Activated CD8-positive, alpha-beta memory T cell treated with anti-CD3 and anti-CD28 coated beads, Interleukin-2, amount 10 ng/mL, durations not matched to agents 7 days and 5 days (primary cell): Measurements from ENCODE around the gene DDX49. TPM values are rescaled to one million over a fixed set of nuclear protein-coding genes. Genes with fewer than 3 reads are reported as not detected.

ENCODE experiments used
- ATAC-seq: fragments of 150-1000 bp; cut with Tn5 transposase; one replicate; pipeline ENCODE4 v1.10.0; 2021; ENCODE audit warnings: moderate library complexity
- CTCF ChIA-PET: fragments of 350-600 bp; sonication (Branson Sonifier 250); formaldehyde crosslinking; loops from one replicate; lab custom pipeline; 2021; ENCODE audit warnings: antibody characterized with exemption; lab: Charles Lee
- DNase-seq: peaks from one replicate; pipeline ENCODE4 v3.0.0-alpha.2; 2020
- H3K27ac Mint-ChIP-seq: one replicate; pipeline ENCODE4 v1.8.0; 2021; ENCODE audit warnings: mild to moderate bottlenecking, mixed read lengths
- H3K27me3 Mint-ChIP-seq: one replicate; pipeline ENCODE4 v1.8.0; 2021; ENCODE audit warnings: mixed read lengths
- H3K36me3 Mint-ChIP-seq: one replicate; pipeline ENCODE4 v1.8.0; 2021; ENCODE audit warnings: mild to moderate bottlenecking, mixed read lengths
- H3K4me1 Mint-ChIP-seq: one replicate; pipeline ENCODE4 v1.8.0; 2021; ENCODE audit warnings: mixed read lengths
- H3K4me3 Mint-ChIP-seq: one replicate; pipeline ENCODE4 v1.8.0; 2021; ENCODE audit warnings: mild to moderate bottlenecking, moderate library complexity, mixed read lengths
- H3K9me3 Mint-ChIP-seq: one replicate; pipeline ENCODE4 v1.8.0; 2022; ENCODE audit warnings: low read depth, mixed read lengths
- total RNA-seq, 2 experiments: library from RNA; stranded (reverse); gene quantifications; one replicate each; pipeline ENCODE4 v1.2.3, GENCODE V29; 2021

The DDX49 gene, protein sequence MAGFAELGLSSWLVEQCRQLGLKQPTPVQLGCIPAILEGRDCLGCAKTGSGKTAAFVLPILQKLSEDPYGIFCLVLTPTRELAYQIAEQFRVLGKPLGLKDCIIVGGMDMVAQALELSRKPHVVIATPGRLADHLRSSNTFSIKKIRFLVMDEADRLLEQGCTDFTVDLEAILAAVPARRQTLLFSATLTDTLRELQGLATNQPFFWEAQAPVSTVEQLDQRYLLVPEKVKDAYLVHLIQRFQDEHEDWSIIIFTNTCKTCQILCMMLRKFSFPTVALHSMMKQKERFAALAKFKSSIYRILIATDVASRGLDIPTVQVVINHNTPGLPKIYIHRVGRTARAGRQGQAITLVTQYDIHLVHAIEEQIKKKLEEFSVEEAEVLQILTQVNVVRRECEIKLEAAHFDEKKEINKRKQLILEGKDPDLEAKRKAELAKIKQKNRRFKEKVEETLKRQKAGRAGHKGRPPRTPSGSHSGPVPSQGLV
- total RNA-seq: 10 to 100 TPM; 48.2 to 56.4 TPM

DNA sequence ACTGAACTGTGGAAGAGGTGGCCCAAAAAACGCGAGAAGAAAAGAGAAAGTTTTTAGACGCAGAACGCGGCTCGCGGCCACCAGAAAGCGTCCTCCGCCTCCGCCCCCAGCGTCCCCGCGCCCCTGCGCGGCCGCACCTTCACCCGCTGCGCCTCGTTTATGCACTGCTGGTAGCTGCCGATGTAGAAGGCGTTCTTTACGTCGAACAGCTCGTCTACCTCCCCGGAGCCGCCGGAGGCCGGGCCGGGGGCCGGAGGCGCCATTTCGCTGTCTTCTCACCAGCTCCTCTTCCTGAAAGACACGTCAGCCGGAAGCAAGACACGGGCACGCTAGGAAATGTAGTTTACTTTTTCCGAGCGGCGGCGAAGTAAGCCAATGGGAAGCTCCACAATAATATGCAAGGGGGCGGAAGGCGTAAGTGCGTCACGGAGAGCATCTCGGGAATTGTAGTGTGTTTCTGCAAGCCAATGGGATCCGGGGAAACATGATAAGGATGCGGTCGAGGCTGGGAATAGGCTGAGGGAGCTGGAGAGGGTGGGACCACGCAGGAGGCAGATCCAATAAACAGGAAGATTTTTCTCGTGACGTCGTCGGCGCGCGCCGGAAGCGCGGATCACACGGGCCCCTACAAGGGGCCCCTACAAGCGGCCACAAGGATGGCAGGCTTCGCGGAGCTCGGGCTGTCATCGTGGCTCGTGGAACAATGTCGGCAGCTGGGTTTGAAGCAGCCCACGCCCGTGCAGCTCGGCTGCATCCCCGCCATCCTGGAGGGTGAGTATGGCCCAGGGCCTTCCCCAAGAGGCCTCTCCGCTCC, at the start of gene DDX49, which contains the start of gene COPE:
TSS of gene DDX49 (plus strand) at position 630 of the 814 bp plus-strand sequence. CDS start at position 657, 27 bp downstream.
TSS of gene COPE (minus strand) at position 302 of the 814 bp plus-strand sequence. CDS start at position 263, 39 bp downstream.
- H3K27ac Mint-ChIP-seq: peak within 1 kb of the TSS; percentile 91
- CTCF ChIA-PET: interaction anchor here (0.6 to 1.9 kb wide), 13 partner anchors 9 to 715 kb away, joined by 3 to 7 read pairs (median 3); partner anchors contain the start of genes REX1BD, UBA52 and UPF1
- H3K27me3 Mint-ChIP-seq: no peaks in the 10 kb centered on the region
- peak within 1 kb of the TSS; percentile 94 for H3K4me3 Mint-ChIP-seq
- H3K9me3 Mint-ChIP-seq: no peaks in the 10 kb centered on the region
- peaks cover 42% of the 10 kb centered on the region for H3K4me1 Mint-ChIP-seq
- ATAC-seq (peak; percentile 95), DNase-seq (peak; percentile 99)
- peaks cover 19% of the 10 kb centered on the region for H3K36me3 Mint-ChIP-seq

DNA sequence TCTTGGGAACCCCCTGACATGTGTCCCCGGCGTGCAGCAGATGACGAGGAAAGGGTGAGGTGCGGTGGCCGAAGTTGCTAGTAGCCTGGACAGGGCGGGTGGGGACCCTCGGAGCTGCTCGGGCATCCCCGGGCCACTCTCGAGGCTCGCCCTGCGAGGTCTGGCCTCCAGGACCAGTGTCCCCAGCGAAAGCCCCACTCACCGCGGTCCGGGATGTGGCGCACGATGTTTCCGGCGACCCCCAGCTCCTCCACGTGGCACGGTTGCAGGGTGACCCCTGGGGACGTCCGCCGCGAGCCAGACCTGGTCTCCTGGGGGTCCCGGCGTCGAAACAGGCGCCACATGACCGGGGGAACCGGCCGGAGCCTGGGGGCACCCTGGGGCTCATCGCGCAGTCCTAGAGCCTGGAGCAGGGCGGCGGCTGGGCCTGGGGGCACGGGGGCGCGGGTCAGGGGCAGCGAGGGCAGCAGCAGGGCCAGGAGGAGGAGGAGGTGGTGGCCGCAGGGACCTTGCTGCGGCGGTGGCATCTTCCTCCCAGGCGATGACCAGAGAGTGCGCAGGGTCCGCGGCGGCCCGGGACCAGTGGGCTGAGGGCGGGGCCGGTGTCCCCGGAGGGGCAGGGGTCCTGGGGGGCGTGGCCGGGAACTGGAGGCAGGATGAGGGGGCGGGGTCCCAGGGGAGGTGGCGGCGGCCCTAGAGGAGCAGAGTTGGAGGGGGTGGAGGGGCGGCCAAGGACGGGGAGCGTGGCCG, 49.6 kb upstream of the DDX49 start:
- no peak for DNase-seq
- no peak for ATAC-seq
- Mint-ChIP-seq H3K9me3 (no peaks in the 10 kb centered on the region), H3K27ac (no peak overlapping the region), H3K4me1 (no peaks in the 10 kb centered on the region), H3K36me3 (peaks cover 15% of the 10 kb centered on the region), H3K27me3 (peaks cover 9% of the 10 kb centered on the region), H3K4me3 (no peak overlapping the region)
- CTCF ChIA-PET: no interaction called here

DNA sequence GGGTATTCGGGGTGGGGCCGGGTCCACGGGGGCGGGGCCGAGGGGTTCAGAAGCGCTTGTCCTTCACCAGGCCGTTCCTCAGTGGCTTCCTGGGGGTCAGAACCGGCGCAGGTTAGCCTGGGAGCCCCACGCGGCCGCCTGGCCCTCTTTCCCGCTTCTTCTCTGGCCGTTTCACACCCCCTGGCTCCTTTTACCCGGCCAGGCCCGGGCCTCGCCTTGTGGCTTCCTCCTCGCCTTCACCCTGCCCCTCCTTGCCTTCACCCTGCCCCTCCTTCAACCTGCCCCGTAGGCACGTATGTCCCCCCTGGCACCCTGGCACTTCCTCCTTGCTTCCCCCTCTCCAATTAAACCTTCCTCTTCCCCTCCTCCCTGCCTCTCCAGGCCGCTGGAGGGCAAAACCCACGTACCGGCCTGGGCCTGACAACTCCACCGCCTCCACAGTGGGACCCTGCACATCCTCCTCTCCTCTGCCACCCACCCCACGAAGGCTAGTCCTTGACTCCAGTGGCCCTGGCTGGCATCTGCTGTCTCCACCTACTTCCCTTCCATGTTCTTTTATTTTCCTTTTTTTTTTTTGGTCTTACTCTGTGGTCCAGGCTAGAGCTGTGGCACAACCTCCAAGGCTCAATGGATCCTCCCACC, 48.9 kb upstream of the DDX49 start:
- H3K9me3 Mint-ChIP-seq: no peaks in the 10 kb centered on the region
- ATAC-seq: no peak
- H3K27ac Mint-ChIP-seq: no peak overlapping the region

DNA sequence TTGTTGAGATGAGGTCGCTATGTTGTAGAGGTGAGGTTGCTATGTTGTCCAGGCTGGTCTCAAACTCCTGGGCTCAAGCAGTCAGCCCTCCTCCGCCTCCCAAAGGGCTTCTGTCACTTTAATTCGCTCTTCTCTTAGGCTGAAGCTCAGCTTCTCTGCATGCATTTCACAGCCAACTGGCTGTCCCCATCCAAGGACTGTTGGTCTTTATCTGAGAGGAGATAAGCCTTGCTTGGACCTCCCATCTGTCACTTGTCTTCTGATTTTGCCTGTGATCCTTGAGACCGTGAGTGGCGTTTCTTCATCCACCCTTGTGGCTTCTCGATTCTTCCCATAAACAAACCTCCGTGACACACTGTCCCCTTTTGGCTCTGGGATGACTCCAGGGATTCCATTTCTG, 48.0 kb upstream of the DDX49 start:
- Mint-ChIP-seq H3K9me3 (no peaks in the 10 kb centered on the region), H3K4me1 (no peaks in the 10 kb centered on the region), H3K27me3 (peaks cover 9% of the 10 kb centered on the region), H3K36me3 (peaks cover 11% of the 10 kb centered on the region), H3K4me3 (no peak overlapping the region), H3K27ac (no peak overlapping the region)
- CTCF ChIA-PET: interaction anchor here (0.7 kb wide), 1 partner anchor 29 kb away, joined by 5 read pairs; no protein-coding TSS in a partner anchor
- ATAC-seq (no peak), DNase-seq (no peak)

More for the DNA sequence above, 48.9 kb upstream of the DDX49 start:
- H3K4me1 Mint-ChIP-seq: no peaks in the 10 kb centered on the region
- H3K27me3 Mint-ChIP-seq: peaks cover 9% of the 10 kb centered on the region
- peaks cover 13% of the 10 kb centered on the region for H3K36me3 Mint-ChIP-seq
- no peak overlapping the region for H3K4me3 Mint-ChIP-seq
- CTCF ChIA-PET: no interaction called here
- no peak for DNase-seq

DNA sequence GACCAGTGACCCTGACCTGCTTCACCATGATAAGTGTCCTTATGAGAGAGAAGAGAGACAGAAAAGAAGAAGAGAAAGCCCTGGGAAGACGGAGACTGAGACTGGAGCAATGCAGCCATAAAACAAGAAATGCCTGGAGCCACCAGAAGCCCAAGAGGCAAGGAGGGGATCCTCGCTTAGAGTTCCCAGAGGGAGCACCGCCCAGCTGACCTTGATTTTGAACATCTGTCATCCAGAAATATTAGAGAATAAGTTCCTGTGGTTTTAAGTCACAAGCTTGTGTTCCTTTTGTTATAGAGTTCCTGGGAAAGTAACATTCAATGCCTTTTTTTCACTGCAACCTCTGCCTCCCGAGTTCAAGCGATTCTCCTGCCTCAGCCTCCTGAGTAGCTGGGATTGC, 43.8 kb upstream of the DDX49 start:
- Mint-ChIP-seq H3K4me1 (no peaks in the 10 kb centered on the region), H3K27ac (no peak overlapping the region), H3K27me3 (peaks cover 8% of the 10 kb centered on the region), H3K36me3 (no peaks in the 10 kb centered on the region), H3K9me3 (no peaks in the 10 kb centered on the region), H3K4me3 (no peak overlapping the region)
- ATAC-seq (no peak), DNase-seq (no peak)
- CTCF ChIA-PET: interaction anchor here (0.7 to 1.0 kb wide), 3 partner anchors 10 to 209 kb away, joined by 3 to 4 read pairs (median 3); no protein-coding TSS in a partner anchor

DNA sequence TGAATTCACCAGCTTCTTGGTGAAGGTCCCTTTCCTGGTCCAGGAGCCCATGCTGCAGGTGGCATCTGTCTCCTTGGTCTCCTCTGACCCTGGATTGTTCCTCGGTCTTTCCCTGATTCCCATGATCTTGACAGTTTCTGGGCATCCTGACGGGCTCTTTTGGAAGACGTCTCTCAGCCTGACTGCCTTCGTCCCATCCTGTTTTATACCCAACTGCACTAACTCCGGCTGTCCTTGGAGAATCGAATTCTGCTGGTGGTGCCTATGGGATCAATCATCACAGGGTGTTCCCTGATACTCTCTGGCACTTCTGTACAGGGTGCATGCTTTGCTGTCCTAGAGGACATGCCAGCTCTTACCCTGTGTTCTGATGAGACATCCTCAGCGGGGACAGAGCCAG, 42.6 kb upstream of the DDX49 start:
- CTCF ChIA-PET: interaction anchor here (0.7 to 1.6 kb wide), 3 partner anchors 9 to 288 kb away, joined by 3 to 4 read pairs (median 3); no protein-coding TSS in a partner anchor
- Mint-ChIP-seq H3K4me3 (no peak overlapping the region), H3K9me3 (no peaks in the 10 kb centered on the region), H3K4me1 (no peaks in the 10 kb centered on the region), H3K36me3 (no peaks in the 10 kb centered on the region), H3K27me3 (peaks cover under 1% of the 10 kb centered on the region), H3K27ac (no peak overlapping the region)
- DNase-seq: no peak
- ATAC-seq: no peak

DNA sequence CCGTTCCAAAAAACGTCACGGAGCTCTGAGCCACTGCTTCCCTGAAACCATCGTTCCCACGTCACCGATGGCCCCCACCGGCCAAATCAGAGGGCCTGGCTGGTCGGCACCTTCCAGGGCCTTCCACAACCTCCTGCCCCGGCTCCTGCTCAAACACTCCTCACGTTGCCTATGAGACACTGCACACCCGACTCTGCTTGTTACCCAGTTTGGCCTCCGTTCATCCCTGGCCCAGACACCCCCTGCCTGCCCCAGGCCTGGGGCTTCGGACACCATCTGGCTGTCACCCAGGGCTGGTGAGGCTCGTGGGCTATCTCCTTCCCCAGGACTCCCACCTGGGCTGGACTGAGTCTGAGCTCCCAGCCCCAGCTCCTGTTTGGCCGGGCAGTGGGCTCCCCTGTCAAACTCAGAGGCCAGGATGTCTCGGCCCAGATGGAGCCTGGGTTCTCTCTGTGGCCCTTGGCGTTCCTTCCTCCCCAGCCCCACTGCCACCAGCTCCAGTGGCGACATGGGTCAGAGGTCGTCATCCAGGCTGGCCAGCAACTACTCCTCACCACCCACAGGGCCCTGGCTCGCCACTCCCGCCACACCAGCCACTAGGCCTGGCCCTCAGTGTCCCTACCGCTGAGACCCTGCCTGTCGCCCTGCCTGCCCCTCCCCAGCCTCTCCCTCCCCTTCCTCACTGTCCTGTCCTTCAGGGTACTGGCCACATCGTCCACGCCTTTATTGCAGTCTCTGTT, 41.3 kb upstream of the DDX49 start:
- Mint-ChIP-seq H3K27me3 (no peaks in the 10 kb centered on the region), H3K27ac (no peak overlapping the region), H3K4me1 (no peaks in the 10 kb centered on the region), H3K36me3 (no peaks in the 10 kb centered on the region), H3K4me3 (no peak overlapping the region), H3K9me3 (no peaks in the 10 kb centered on the region)
- CTCF ChIA-PET: interaction anchor here (1.6 kb wide), 1 partner anchor 11 kb away, joined by 3 read pairs; no protein-coding TSS in a partner anchor
- ATAC-seq (no peak), DNase-seq (no peak)

DNA sequence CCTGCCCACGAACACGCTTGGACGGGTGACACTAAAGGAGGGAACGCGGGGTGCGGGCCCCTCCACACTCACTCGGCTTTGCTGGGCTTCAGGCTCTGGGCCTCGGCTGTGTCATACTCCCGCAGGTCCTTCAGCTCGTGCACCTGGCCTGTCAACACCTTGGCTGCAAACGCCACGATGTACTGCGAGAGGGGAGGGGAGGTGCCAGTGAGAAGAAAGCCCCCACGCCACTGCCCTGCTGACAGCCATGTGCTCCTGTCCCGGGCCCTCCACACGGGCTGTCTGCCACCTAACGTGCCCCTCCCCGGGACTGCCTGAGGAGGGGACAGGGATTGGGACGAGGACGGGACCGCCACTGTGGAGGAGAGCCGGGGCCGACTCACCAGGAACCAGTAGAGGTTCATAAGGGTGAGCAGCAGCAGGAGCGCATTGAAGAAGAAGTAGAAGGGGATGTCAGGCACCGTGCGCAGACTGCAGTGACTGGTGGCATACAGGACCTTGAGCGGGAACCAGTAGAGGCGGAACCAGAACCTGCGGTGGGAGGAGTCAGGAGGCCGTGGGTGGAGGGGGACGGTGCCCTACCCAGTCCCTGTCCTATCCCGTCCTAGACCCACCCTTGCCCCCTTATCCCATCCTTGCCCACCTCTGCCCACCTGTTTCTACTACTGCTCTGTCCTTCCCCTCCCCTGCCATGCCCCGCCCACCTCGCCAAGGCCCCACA, 40.5 kb upstream of the DDX49 start:
- no peaks in the 10 kb centered on the region for H3K4me1 Mint-ChIP-seq
- ATAC-seq: peak; percentile 18
- no peak for DNase-seq
- H3K36me3 Mint-ChIP-seq: no peaks in the 10 kb centered on the region
- CTCF ChIA-PET: no interaction called here
- H3K9me3 Mint-ChIP-seq: no peaks in the 10 kb centered on the region
- no peak overlapping the region for H3K27ac Mint-ChIP-seq
- H3K27me3 Mint-ChIP-seq: no peaks in the 10 kb centered on the region
- H3K4me3 Mint-ChIP-seq: no peak overlapping the region

DNA sequence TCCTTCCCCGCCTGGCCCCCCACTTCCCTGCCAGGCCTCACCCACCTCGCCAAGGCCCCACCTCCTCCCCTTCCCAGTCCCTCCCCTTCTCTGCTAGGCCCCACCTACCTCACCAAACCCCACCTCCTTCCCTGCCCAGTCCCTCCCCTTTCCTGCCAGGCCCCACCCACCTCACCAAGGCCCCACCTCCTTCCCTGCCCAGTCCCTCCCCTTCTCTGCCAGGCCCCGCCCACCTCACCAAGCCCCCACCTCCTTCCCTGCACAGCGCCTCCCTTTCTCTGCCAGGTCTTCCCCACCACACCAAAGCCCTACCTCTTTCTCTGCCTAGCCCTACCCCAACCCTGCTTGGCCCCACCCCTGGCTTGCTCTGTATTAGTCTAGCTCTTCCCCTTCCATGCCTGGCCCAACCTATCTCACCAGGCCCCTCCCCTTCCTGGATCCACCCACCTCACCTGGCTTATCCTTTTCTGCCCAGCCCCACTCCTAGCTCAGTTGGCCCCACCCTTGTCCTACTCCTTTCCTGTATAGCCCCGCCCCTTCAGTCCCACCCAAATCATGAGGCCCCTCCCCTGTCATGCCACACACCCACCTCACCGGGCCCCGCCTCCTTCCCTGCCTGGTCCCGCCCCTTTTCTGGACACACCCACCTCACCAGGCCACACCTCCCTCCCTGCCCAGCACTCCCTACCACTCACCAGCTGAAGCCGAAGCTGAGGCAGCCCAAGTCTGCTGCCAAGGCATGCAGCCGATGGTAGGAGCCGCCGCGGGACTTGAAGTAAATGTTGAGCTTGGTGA, 39.7 kb upstream of the DDX49 start:
- DNase-seq (no peak), ATAC-seq (peak; percentile 62)
- Mint-ChIP-seq H3K4me1 (no peaks in the 10 kb centered on the region), H3K36me3 (no peaks in the 10 kb centered on the region), H3K9me3 (no peaks in the 10 kb centered on the region), H3K4me3 (no peak overlapping the region), H3K27ac (no peak overlapping the region), H3K27me3 (no peaks in the 10 kb centered on the region)
- CTCF ChIA-PET: no interaction called here

DNA sequence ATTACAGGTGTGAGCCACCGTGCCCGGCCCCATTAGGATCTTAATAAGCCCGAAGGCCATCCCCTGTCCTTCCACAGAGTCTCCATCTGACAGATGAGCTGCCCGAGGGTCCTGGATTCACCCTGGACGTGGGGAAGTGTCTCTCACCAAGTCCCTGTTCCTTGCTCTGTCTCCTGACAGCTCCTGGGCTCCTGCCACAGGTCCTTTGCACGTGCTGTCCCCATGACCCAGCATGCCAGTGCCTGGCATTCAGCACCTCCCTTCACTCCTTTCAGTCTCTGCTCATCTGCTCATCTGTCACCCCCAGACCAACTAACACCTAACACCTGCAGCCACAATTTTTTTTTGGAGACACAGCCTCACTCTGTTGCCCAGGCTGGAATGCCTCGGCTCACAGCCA, 38.0 kb upstream of the DDX49 start:
- H3K36me3 Mint-ChIP-seq: no peaks in the 10 kb centered on the region
- no peaks in the 10 kb centered on the region for H3K4me1 Mint-ChIP-seq
- no peaks in the 10 kb centered on the region for H3K9me3 Mint-ChIP-seq
- H3K4me3 Mint-ChIP-seq: no peak overlapping the region
- ATAC-seq (no peak), DNase-seq (no peak)
- CTCF ChIA-PET: no interaction called here
- no peak overlapping the region for H3K27ac Mint-ChIP-seq
- H3K27me3 Mint-ChIP-seq: no peaks in the 10 kb centered on the region
